ENCODE results near the gene EIF2B1. TPM values are rescaled to one million over a fixed set of nuclear protein-coding genes. Genes with fewer than 3 reads are reported as not detected.

The EIF2B1 gene
- 53.0 TPM for total RNA-seq (ENCODE audit: insufficient read depth, low replicate concordance)

GRCh38 chr12:123633379-123634141 is at the start of gene EIF2B1, which contains the start of gene GTF2H3:
Gene EIF2B1 (minus strand): TSS chr12:123633686. CDS start chr12:123633557, 129 bp downstream.
Gene GTF2H3 (plus strand): TSS chr12:123633829. CDS start chr12:123633860, 31 bp downstream.
- DNase-seq (ENCODE audit: low spot score) = peak; percentile 98

GRCh38 chr12:123681605-123682004 is 48.1 kb upstream of the EIF2B1 start:
- DNase-seq (ENCODE audit: low spot score) = no peak

GRCh38 chr12:123678981-123679380 is 45.5 kb upstream of the EIF2B1 start:
- DNase-seq (ENCODE audit: low spot score) = no peak

- no peak for DNase-seq (ENCODE audit: low spot score)
These were observed 43.3 kb upstream of the EIF2B1 start for GRCh38 chr12:123676616-123677320.

- DNase-seq (ENCODE audit: low spot score) = no peak
These were observed 42.0 kb upstream of the EIF2B1 start for GRCh38 chr12:123675436-123675835.

GRCh38 chr12:123671876-123672275 is 38.4 kb upstream of the EIF2B1 start:
- DNase-seq (ENCODE audit: low spot score) = no peak

- DNase-seq (ENCODE audit: low spot score) = peak; percentile 95
These were observed 37.6 kb upstream of the EIF2B1 start, which contains the start of gene TCTN2 for GRCh38 chr12:123670882-123671728. Gene TCTN2 (plus strand): TSS chr12:123671113. CDS start chr12:123671241, 128 bp downstream.

- DNase-seq (ENCODE audit: low spot score) = no peak
These were observed 34.3 kb upstream of the EIF2B1 start for GRCh38 chr12:123667771-123668170.

- DNase-seq (ENCODE audit: low spot score) = no peak
These were observed 26.7 kb upstream of the EIF2B1 start for GRCh38 chr12:123659996-123660727.

- no peak for DNase-seq (ENCODE audit: low spot score)
These were observed 23.7 kb upstream of the EIF2B1 start for GRCh38 chr12:123657211-123657610.

- DNase-seq (ENCODE audit: low spot score) = no peak
These were observed 22.9 kb upstream of the EIF2B1 start for GRCh38 chr12:123656392-123656791.

GRCh38 chr12:123655420-123655819 is 21.9 kb upstream of the EIF2B1 start:
- no peak for DNase-seq (ENCODE audit: low spot score)

GRCh38 chr12:123654129-123654701 is 20.7 kb upstream of the EIF2B1 start:
- no peak for DNase-seq (ENCODE audit: low spot score)

GRCh38 chr12:123648401-123648800 is 14.9 kb upstream of the EIF2B1 start:
- no peak for DNase-seq (ENCODE audit: low spot score)

- DNase-seq (ENCODE audit: low spot score) = no peak
These were observed 12.4 kb upstream of the EIF2B1 start for GRCh38 chr12:123645878-123646277.

- no peak for DNase-seq (ENCODE audit: low spot score)
These were observed 11.9 kb upstream of the EIF2B1 start for GRCh38 chr12:123645380-123645779.

- DNase-seq (ENCODE audit: low spot score) = no peak
These were observed 10.4 kb upstream of the EIF2B1 start for GRCh38 chr12:123643911-123644310.

GRCh38 chr12:123634142-123634561 is 666 bp upstream of the EIF2B1 start:
- DNase-seq (ENCODE audit: low spot score) = no peak

- no peak for DNase-seq (ENCODE audit: low spot score)
These were observed 11.6 kb downstream of the EIF2B1 start for GRCh38 chr12:123621619-123622530.

- no peak for DNase-seq (ENCODE audit: low spot score)
These were observed 12.4 kb downstream of the EIF2B1 start for GRCh38 chr12:123621101-123621500.

Measured in umbilical cord (tissue), 2 donors.